Cardiac fibroblast (primary cell): ENCODE measurements around the gene SLC35E4.

Experiments
- DNase-seq, 2 donors: peaks; one replicate each; pipeline versions ENCODE4 v3.0.0 to v3.0.0-alpha.2; 2010; ENCODE audit warnings: low read depth in 2 of 2
- H3K4me3 ChIP-seq, 2 donors: replicated peaks in 1 of 2; 1 replicate in 1 of 2; 2 replicates in 1 of 2; pipeline ENCODE4 v1.5.1; 2011; ENCODE audit warnings: low read depth in 2 of 2, low read length in 2 of 2, mild to moderate bottlenecking in 2 of 2, moderate library complexity in 1 of 2
- TF ChIP-seq, protein P1 (sequence below): IDR thresholded peaks from one replicate; pipeline ENCODE4 v1.5.1; 2011; ENCODE audit warnings: low read depth, mild to moderate bottlenecking, low read length, inconsistent platforms

Gene SLC35E4

DNA sequence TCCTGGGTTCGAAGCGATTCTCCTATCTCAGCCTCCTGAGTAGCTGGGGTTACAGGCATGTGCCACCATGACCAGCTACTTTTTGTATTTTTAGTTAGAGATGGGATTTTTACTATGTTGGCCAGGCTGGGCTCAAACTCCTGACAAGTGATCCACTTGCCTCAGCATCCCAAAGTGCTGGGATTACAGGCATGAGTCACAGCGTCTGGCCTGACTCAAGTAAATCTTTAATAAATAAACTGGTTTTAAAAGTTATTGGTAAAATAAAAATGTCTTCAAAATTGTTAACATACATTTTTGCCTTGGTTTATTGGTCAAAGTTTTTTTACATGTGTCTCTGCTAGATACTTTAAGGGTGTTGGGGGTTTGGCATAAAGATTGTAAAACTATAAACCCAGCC, 36.6 kb upstream of the SLC35E4 start:
- DNase-seq = no peak
- TF ChIP-seq, protein P1, sequence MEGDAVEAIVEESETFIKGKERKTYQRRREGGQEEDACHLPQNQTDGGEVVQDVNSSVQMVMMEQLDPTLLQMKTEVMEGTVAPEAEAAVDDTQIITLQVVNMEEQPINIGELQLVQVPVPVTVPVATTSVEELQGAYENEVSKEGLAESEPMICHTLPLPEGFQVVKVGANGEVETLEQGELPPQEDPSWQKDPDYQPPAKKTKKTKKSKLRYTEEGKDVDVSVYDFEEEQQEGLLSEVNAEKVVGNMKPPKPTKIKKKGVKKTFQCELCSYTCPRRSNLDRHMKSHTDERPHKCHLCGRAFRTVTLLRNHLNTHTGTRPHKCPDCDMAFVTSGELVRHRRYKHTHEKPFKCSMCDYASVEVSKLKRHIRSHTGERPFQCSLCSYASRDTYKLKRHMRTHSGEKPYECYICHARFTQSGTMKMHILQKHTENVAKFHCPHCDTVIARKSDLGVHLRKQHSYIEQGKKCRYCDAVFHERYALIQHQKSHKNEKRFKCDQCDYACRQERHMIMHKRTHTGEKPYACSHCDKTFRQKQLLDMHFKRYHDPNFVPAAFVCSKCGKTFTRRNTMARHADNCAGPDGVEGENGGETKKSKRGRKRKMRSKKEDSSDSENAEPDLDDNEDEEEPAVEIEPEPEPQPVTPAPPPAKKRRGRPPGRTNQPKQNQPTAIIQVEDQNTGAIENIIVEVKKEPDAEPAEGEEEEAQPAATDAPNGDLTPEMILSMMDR = no peak
- no peak overlapping the region for H3K4me3 ChIP-seq

DNA sequence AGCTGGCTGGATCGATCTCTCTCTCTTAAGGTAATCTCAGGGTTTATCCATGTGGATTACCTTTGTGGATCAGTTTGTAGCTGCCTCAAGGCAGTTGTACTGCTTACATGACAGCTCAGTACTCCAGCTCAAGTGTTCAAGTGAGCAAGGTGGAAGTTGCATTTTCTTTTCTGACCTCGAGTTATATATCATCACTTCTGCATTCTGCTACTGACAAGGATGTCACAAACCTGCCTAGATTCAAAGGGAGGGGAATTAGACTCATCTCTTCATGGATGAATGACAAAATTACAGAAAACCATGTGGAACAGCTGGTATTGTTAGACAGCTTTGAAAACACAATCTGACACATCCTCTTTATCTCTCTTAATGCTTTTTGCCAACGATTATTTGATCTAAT, 34.7 kb upstream of the SLC35E4 start:
- TF ChIP-seq, protein P1 = no peak
- DNase-seq = no peak
- no peak overlapping the region for H3K4me3 ChIP-seq

DNA sequence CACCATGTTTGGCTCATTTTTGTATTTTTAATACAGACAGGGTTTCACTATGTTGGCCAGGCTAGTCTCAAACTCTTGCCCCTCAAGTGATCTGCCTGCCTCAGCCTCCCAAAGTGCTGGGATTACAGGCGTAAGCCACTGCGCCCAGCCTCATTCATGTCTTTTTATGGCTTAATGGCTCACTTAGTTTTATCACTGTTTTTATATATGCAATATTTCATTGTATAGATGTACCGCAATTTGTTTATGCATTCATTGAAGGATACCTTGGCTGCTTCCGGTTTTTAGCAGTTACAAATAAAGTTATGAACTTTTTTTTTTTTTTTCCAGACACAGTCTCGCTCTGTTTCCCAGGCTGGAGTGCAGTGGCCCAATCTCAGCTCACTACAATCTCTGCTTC, 34.1 kb upstream of the SLC35E4 start:
- TF ChIP-seq, protein P1 = no peak
- no peak for DNase-seq
- no peak overlapping the region for H3K4me3 ChIP-seq

DNA sequence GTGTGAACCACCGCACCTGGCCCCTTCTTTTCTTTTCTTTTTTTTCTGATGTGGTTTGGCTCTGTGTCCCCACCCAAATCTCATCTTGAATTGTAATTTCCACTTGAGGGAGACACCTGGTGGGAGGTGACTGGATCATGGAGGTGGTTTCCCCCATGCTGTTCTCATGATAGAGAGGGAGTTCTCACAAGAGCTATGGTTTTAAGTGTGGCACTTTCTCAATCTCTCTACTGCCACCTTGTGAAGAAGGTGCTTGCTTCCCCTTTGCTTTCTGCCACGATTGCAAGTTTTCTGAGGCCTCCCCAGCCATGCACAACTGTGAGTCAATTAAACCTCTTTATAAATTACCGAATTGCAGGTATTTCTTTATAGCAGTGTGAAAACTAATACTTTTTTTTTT, 33.5 kb upstream of the SLC35E4 start:
- TF ChIP-seq, protein P1 = peak; percentile 29
- peak; percentile 53 to 61 for DNase-seq
- no peak overlapping the region for H3K4me3 ChIP-seq

DNA sequence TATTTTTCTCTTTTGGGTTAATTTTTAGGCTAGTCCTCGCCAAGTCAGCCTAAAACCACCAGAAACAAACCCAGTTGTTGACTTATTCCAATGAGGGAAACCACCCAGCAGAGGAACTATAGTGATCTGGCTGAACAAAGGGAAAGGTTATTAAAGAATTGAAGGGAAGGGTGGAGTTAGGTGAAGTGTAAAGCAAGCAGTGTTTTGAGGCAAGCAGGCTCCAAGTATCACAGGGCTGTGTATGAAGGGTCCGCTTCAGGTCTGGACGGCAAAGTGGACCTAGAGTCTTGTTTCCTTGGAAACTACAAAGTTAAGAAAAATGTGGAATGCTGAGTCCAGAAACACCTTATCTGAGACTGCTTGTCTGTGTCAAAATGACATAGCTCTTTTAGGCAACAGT, 31.8 kb upstream of the SLC35E4 start:
- TF ChIP-seq, protein P1 = no peak
- DNase-seq = no peak

DNA sequence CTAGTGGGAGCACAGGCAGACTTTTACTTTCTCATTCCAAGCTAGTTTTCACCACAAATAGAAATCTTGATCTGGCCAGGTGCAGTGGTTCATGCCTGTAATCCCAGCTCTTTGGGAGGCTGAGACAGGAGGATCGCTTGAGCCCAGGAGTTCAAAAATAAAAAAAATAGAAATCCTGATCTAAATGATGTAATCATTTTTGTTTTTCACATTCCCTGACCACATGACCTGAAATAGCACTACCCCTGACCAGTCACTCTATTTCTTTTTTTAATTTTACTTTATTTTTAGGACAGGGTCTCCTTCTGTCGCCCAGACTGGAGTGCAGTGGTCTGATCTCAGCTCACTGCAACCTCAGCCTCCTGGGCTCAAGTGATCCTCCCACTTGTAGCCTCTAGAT, 30.9 kb upstream of the SLC35E4 start:
- DNase-seq = no peak

More for the DNA sequence above, 31.8 kb upstream of the SLC35E4 start:
- H3K4me3 ChIP-seq = no peak overlapping the region

More for the DNA sequence above, 30.9 kb upstream of the SLC35E4 start:
- TF ChIP-seq, protein P1 = no peak
- H3K4me3 ChIP-seq = no peak overlapping the region
